ENCODE measurements around the gene NOTCH1. TPM values are rescaled to one million over a fixed set of nuclear protein-coding genes. Genes with fewer than 3 reads are reported as not detected.
A peak's percentile ranks its signal among the peaks of the same experiment; 100 is the strongest.
"Not testable (repeated sequence)": the region's sequence is repeated elsewhere in the genome, so short reads cannot be mapped to it uniquely, and the experiment has no call there.

The NOTCH1 gene
- total and polyA plus RNA-seq, 7 experiments from 2014 or later: 1.9 to 92.9 (median 52.0) TPM

- H3K36me3 Mint-ChIP-seq: no peaks in the 10 kb centered on the region
- no peaks in the 10 kb centered on the region for H3K4me1 ChIP-seq (ENCODE audit: control insufficient read depth in 2 of 2, insufficient read depth in 2 of 2, low read length in 2 of 2)
- H3K4me3 Mint-ChIP-seq: no peak overlapping the region
- H3K27me3 Mint-ChIP-seq: no peaks in the 10 kb centered on the region
- intact Hi-C loops (cut with micrococcal nuclease): loop anchor here in 1 of 2 donors (5.0 kb wide), 1 partner anchor 42 kb away; no protein-coding TSS in a partner anchor
- H3K4me3 ChIP-seq (ENCODE audit: low read length): no peak overlapping the region
- peak overlapping the region in 2 of 9 donors; percentile 19 to 91 for H3K27ac Mint-ChIP-seq
- CTCF ChIA-PET: interaction anchor here (0.9 kb wide), 1 partner anchor 53 kb away, joined by 3 read pairs; no protein-coding TSS in a partner anchor
- H3K9me3 Mint-ChIP-seq: peaks cover 0 to 4% (median 0%) of the 10 kb centered on the region in 11 donors
- no peaks in the 10 kb centered on the region for H3K9me3 ChIP-seq (ENCODE audit: control insufficient read depth in 2 of 3, low read length in 3 of 3)
- H3K36me3 ChIP-seq (ENCODE audit: control insufficient read depth in 2 of 3, insufficient read depth in 3 of 3, low read length in 3 of 3): no peaks in the 10 kb centered on the region
- H3K4me1 Mint-ChIP-seq: peaks cover 6 to 9% (median 8%) of the 10 kb centered on the region in 7 donors
- H3K27ac ChIP-seq (ENCODE audit: low read depth, low read length): no peak overlapping the region
- DNase-seq: peak in 4 of 9 donors; percentile 23 to 47 (median 32)
- no peaks in the 10 kb centered on the region for H3K27me3 ChIP-seq (ENCODE audit: control insufficient read depth in 2 of 2, insufficient read depth in 2 of 2, low read length in 2 of 2)
- POLR2A ChIA-PET: no interaction called here
- ATAC-seq: peak; percentile 64
Measured at GRCh38 chr9:136578915-136579649, 33.2 kb upstream of the NOTCH1 start.

- no peak overlapping the region for H3K27ac ChIP-seq (ENCODE audit: low read depth, low read length)
- Mint-ChIP-seq H3K9me3 (peaks cover 0 to 4% (median 0%) of the 10 kb centered on the region in 11 donors), H3K36me3 (no peaks in the 10 kb centered on the region), H3K4me1 (peaks cover 6 to 9% (median 8%) of the 10 kb centered on the region in 7 donors), H3K27ac (peak overlapping the region in 2 of 9 donors; percentile 6 to 45), H3K4me3 (no peak overlapping the region), H3K27me3 (no peaks in the 10 kb centered on the region)
- H3K4me1 ChIP-seq (ENCODE audit: control insufficient read depth in 2 of 2, insufficient read depth in 2 of 2, low read length in 2 of 2): no peaks in the 10 kb centered on the region
- ATAC-seq (peak; percentile 24), DNase-seq (no peak)
- ChIA-PET CTCF (interaction anchor here (0.9 kb wide), 1 partner anchor 53 kb away, joined by 3 read pairs; no protein-coding TSS in a partner anchor), POLR2A (interaction anchor here (0.6 kb wide), 1 partner anchor 117 kb away, joined by 3 read pairs; no protein-coding TSS in a partner anchor)
- no peak overlapping the region for H3K4me3 ChIP-seq (ENCODE audit: low read length)
- H3K36me3 ChIP-seq (ENCODE audit: control insufficient read depth in 2 of 3, insufficient read depth in 3 of 3, low read length in 3 of 3): no peaks in the 10 kb centered on the region
- intact Hi-C loops (cut with micrococcal nuclease): loop anchor here in 1 of 2 donors (5.0 kb wide), 1 partner anchor 41 kb away; no protein-coding TSS in a partner anchor
- no peaks in the 10 kb centered on the region for H3K27me3 ChIP-seq (ENCODE audit: control insufficient read depth in 2 of 2, insufficient read depth in 2 of 2, low read length in 2 of 2)
- H3K9me3 ChIP-seq (ENCODE audit: control insufficient read depth in 2 of 3, low read length in 3 of 3): no peaks in the 10 kb centered on the region
Measured at GRCh38 chr9:136578626-136578914, 32.7 kb upstream of the NOTCH1 start.

GRCh38 chr9:136577941-136578625 is 32.2 kb upstream of the NOTCH1 start:
- H3K4me1 Mint-ChIP-seq: peaks cover 6 to 9% (median 8%) of the 10 kb centered on the region in 7 donors
- CTCF ChIA-PET: no interaction called here

GRCh38 chr9:136576269-136576626 is 30.4 kb upstream of the NOTCH1 start:
- Histone ChIP-seq H3K27ac (ENCODE audit: low read depth, low read length) (no peak overlapping the region), H3K36me3 (ENCODE audit: control insufficient read depth in 2 of 3, insufficient read depth in 3 of 3, low read length in 3 of 3) (no peaks in the 10 kb centered on the region), H3K4me3 (ENCODE audit: low read length) (no peak overlapping the region), H3K27me3 (ENCODE audit: control insufficient read depth in 2 of 2, insufficient read depth in 2 of 2, low read length in 2 of 2) (no peaks in the 10 kb centered on the region), H3K9me3 (ENCODE audit: control insufficient read depth in 2 of 3, low read length in 3 of 3) (no peaks in the 10 kb centered on the region), H3K4me1 (ENCODE audit: control insufficient read depth in 2 of 2, insufficient read depth in 2 of 2, low read length in 2 of 2) (no peaks in the 10 kb centered on the region)
- no peaks in the 10 kb centered on the region for H3K27me3 Mint-ChIP-seq
- H3K4me1 Mint-ChIP-seq: peaks cover 6 to 14% (median 8%) of the 10 kb centered on the region in 7 donors
- ATAC-seq (peak; percentile 53), DNase-seq (no peak)
- intact Hi-C loops (cut with micrococcal nuclease): loop anchor here in 1 of 2 donors (5.0 kb wide), 1 partner anchor 39 kb away; no protein-coding TSS in a partner anchor
- no peak overlapping the region for H3K27ac Mint-ChIP-seq
- ChIA-PET POLR2A (no interaction called here), CTCF (interaction anchor here (1.7 kb wide), 1 partner anchor 43 kb away, joined by 4 read pairs; no protein-coding TSS in a partner anchor)
- H3K4me3 Mint-ChIP-seq: no peak overlapping the region
- no peaks in the 10 kb centered on the region for H3K36me3 Mint-ChIP-seq
- H3K9me3 Mint-ChIP-seq: peaks cover 0 to 4% (median 0%) of the 10 kb centered on the region in 11 donors

More at GRCh38 chr9:136577941-136578625, 32.2 kb upstream of the NOTCH1 start:
- H3K4me1 ChIP-seq (ENCODE audit: control insufficient read depth in 2 of 2, insufficient read depth in 2 of 2, low read length in 2 of 2): no peaks in the 10 kb centered on the region
- no peaks in the 10 kb centered on the region for H3K27me3 ChIP-seq (ENCODE audit: control insufficient read depth in 2 of 2, insufficient read depth in 2 of 2, low read length in 2 of 2)
- no peak overlapping the region for H3K4me3 ChIP-seq (ENCODE audit: low read length)
- POLR2A ChIA-PET: interaction anchor here (0.6 kb wide), 1 partner anchor 116 kb away, joined by 3 read pairs; no protein-coding TSS in a partner anchor
- peak; percentile 24 for ATAC-seq
- intact Hi-C loops (cut with micrococcal nuclease): loop anchor here in 1 of 2 donors (5.0 kb wide), 1 partner anchor 41 kb away; no protein-coding TSS in a partner anchor
- H3K9me3 ChIP-seq (ENCODE audit: control insufficient read depth in 2 of 3, low read length in 3 of 3): no peaks in the 10 kb centered on the region
- no peak for DNase-seq
- Mint-ChIP-seq H3K36me3 (no peaks in the 10 kb centered on the region), H3K27ac (peak overlapping the region in 3 of 9 donors; percentile 6 to 45 (median 31)), H3K9me3 (peaks cover 0 to 4% (median 0%) of the 10 kb centered on the region in 11 donors), H3K4me3 (no peak overlapping the region), H3K27me3 (no peaks in the 10 kb centered on the region)
- no peaks in the 10 kb centered on the region for H3K36me3 ChIP-seq (ENCODE audit: control insufficient read depth in 2 of 3, insufficient read depth in 3 of 3, low read length in 3 of 3)
- no peak overlapping the region for H3K27ac ChIP-seq (ENCODE audit: low read depth, low read length)

- intact Hi-C loops (cut with micrococcal nuclease): loop anchor here in 1 of 2 donors (5.0 kb wide), 1 partner anchor 38 kb away; no protein-coding TSS in a partner anchor
- Mint-ChIP-seq H3K27ac (no peak overlapping the region), H3K27me3 (no peaks in the 10 kb centered on the region), H3K9me3 (peaks cover 0 to 4% (median 0%) of the 10 kb centered on the region in 11 donors), H3K4me3 (no peak overlapping the region), H3K36me3 (no peaks in the 10 kb centered on the region), H3K4me1 (peaks cover 6 to 14% (median 8%) of the 10 kb centered on the region in 7 donors)
- no peaks in the 10 kb centered on the region for H3K9me3 ChIP-seq (ENCODE audit: control insufficient read depth in 2 of 3, low read length in 3 of 3)
- no peak for ATAC-seq
- no peak overlapping the region for H3K4me3 ChIP-seq (ENCODE audit: low read length)
- H3K27me3 ChIP-seq (ENCODE audit: control insufficient read depth in 2 of 2, insufficient read depth in 2 of 2, low read length in 2 of 2): no peaks in the 10 kb centered on the region
- POLR2A ChIA-PET: no interaction called here
- H3K36me3 ChIP-seq (ENCODE audit: control insufficient read depth in 2 of 3, insufficient read depth in 3 of 3, low read length in 3 of 3): no peaks in the 10 kb centered on the region
- H3K4me1 ChIP-seq (ENCODE audit: control insufficient read depth in 2 of 2, insufficient read depth in 2 of 2, low read length in 2 of 2): no peaks in the 10 kb centered on the region
- H3K27ac ChIP-seq (ENCODE audit: low read depth, low read length): no peak overlapping the region
- no peak for DNase-seq
- CTCF ChIA-PET: interaction anchor here (1.7 kb wide), 1 partner anchor 42 kb away, joined by 4 read pairs; no protein-coding TSS in a partner anchor
Measured at GRCh38 chr9:136575626-136576268, 29.9 kb upstream of the NOTCH1 start.

GRCh38 chr9:136574606-136575005 is 28.8 kb upstream of the NOTCH1 start:
- CTCF ChIA-PET; H3K36me3 ChIP-seq (ENCODE audit: control insufficient read depth in 2 of 3, insufficient read depth in 3 of 3, low read length in 3 of 3); H3K4me3 Mint-ChIP-seq; POLR2A ChIA-PET; H3K4me1 ChIP-seq (ENCODE audit: control insufficient read depth in 2 of 2, insufficient read depth in 2 of 2, low read length in 2 of 2); H3K9me3 ChIP-seq (ENCODE audit: control insufficient read depth in 2 of 3, low read length in 3 of 3); DNase-seq; H3K27me3 ChIP-seq (ENCODE audit: control insufficient read depth in 2 of 2, insufficient read depth in 2 of 2, low read length in 2 of 2); H3K36me3 Mint-ChIP-seq; H3K27me3 Mint-ChIP-seq; ATAC-seq; H3K4me3 ChIP-seq (ENCODE audit: low read length); H3K9me3 Mint-ChIP-seq; H3K27ac ChIP-seq (ENCODE audit: low read depth, low read length): not testable (repeated sequence)
- intact Hi-C loops (cut with micrococcal nuclease): loop anchor here in 1 of 2 donors (5.0 kb wide), 1 partner anchor 37 kb away; no protein-coding TSS in a partner anchor
- Mint-ChIP-seq H3K27ac (peak overlapping the region in 4 of 9 donors; percentile 3 to 71 (median 12)), H3K4me1 (peaks cover 2 to 14% (median 4%) of the 10 kb centered on the region in 7 donors)

Data from naive thymus-derived CD4-positive, alpha-beta T cell (primary cell).